SK-N-SH treated with all-trans-retinoic acid at 6 μM for 48 hours (cell line): ENCODE data around the gene NDUFB7.

Experiments used
- ARNTL ChIP-seq: fragments of 450-650 bp; formaldehyde crosslinking; IDR thresholded peaks from 2 replicates; pipeline ENCODE4 v1.5.0; 2020; ENCODE audit warnings: low read depth, mild to moderate bottlenecking, moderate library complexity, borderline replicate concordance
- CREB5 ChIP-seq: fragments of 250-450 bp; sonication (Bioruptor Pico); IDR thresholded peaks from 2 replicates; pipeline ENCODE4 v1.5.1; 2020; ENCODE audit warnings: low read depth, mild to moderate bottlenecking, moderate library complexity
- CSDC2 ChIP-seq: fragments of 250-450 bp; sonication (Bioruptor Pico); IDR thresholded peaks from 2 replicates; pipeline ENCODE4 v1.5.0; 2020; ENCODE audit warnings: mild to moderate bottlenecking, moderate library complexity
- CSRNP3 ChIP-seq: fragments of 250-450 bp; sonication (Bioruptor Pico); IDR thresholded peaks from 2 replicates; pipeline ENCODE4 v1.5.1; 2021; ENCODE audit warnings: mild to moderate bottlenecking, moderate library complexity
- GLIS3 ChIP-seq: fragments of 250-450 bp; sonication (Bioruptor Pico); IDR thresholded peaks from 2 replicates; pipeline ENCODE4 v1.5.0; 2020; ENCODE audit warnings: mild to moderate bottlenecking, moderate library complexity
- OSR1 ChIP-seq: fragments of 250-450 bp; sonication (Bioruptor Pico); IDR thresholded peaks from 2 replicates; pipeline ENCODE4 v1.8.0; 2022; ENCODE audit warnings: moderate library complexity, mild to moderate bottlenecking, inconsistent platforms
- PATZ1 ChIP-seq: fragments of 250-450 bp; sonication (Bioruptor Pico); IDR thresholded peaks from 2 replicates; pipeline ENCODE4 v1.8.0; 2020; ENCODE audit warnings: mild to moderate bottlenecking, moderate library complexity, borderline replicate concordance
- POU6F1 ChIP-seq: fragments of 250-450 bp; sonication (Bioruptor Pico); IDR thresholded peaks from 2 replicates; pipeline ENCODE4 v1.8.0; 2021; ENCODE audit warnings: low read depth, mild to moderate bottlenecking, moderate library complexity, borderline replicate concordance
- RARB ChIP-seq: fragments of 250-450 bp; sonication (Bioruptor Pico); IDR thresholded peaks from 2 replicates; pipeline ENCODE4 v1.8.0; 2021; ENCODE audit warnings: mild to moderate bottlenecking, moderate library complexity
- ZFP30 ChIP-seq: fragments of 450-650 bp; formaldehyde crosslinking; IDR thresholded peaks from 2 replicates; pipeline ENCODE4 v1.5.0; 2022; ENCODE audit warnings: mild to moderate bottlenecking, moderate library complexity
- ZNF565 ChIP-seq: fragments of 450-650 bp; formaldehyde crosslinking; conservative IDR thresholded peaks from 2 replicates; pipeline ENCODE4 v1.5.0; 2020; ENCODE audit warnings: low read depth, mild to moderate bottlenecking, moderate library complexity
- ZNF8 ChIP-seq: fragments of 450-650 bp; formaldehyde crosslinking; IDR thresholded peaks from 2 replicates; pipeline ENCODE4 v1.5.0; 2020; ENCODE audit warnings: mild to moderate bottlenecking, moderate library complexity

DNA sequence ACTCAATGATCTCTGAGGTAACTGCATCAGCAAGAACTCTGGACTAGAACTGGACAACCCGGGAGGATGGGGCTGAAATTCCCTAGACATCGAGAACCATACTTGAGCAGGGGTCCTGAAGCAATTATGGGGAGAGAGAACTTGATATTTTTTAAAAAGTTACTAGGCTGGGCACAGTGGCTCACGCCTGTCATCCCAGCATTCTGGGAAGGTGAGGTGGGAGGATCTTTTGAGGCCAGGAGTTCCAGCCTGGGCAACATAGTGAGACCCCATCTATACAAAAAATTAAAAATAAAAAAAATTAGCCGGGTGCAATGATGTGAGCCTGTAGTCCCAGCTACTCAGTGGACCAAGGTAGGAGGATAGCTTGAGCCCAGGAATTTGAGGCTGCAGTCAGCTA is 51.3 kb downstream of the NDUFB7 start:
- TF ChIP-seq ARNTL (CRISPR knock-in tag) (no peak), CSRNP3 (CRISPR knock-in tag) (no peak), GLIS3 (no peak), CSDC2 (CRISPR knock-in tag) (no peak), PATZ1 (CRISPR knock-in tag) (no peak), ZNF8 (CRISPR knock-in tag) (no peak), RARB (CRISPR knock-in tag) (no peak), OSR1 (no peak), POU6F1 (CRISPR knock-in tag) (no peak), ZFP30 (no peak), CREB5 (no peak), ZNF565 (CRISPR knock-in tag) (no peak)
